ENCODE data around the gene STAMBPL1.

Gene STAMBPL1

GRCh38 chr10:88843171-88843570 is 36.9 kb upstream of the STAMBPL1 start:
- Histone ChIP-seq H3K27me3 (ENCODE audit: low read depth, low read length) (no peaks in the 10 kb centered on the region), H3K36me3 (replicated peaks; ENCODE audit: low read depth, low read length) (no peaks in the 10 kb centered on the region), H3K9ac (ENCODE audit: low read length) (no peak overlapping the region), H3K27ac (ENCODE audit: low read length) (no peak overlapping the region), H3K4me2 (ENCODE audit: low read length) (no peak overlapping the region), H2AFZ (ENCODE audit: low read depth, low read length) (no peak overlapping the region), H3K9me3 (ENCODE audit: insufficient read depth, low read length) (no peaks in the 10 kb centered on the region), H3K4me3 (ENCODE audit: low read length) (no peak overlapping the region), H3K79me2 (ENCODE audit: low read length) (no peaks in the 10 kb centered on the region), H3K4me1 (ENCODE audit: low read length) (peaks cover 14% of the 10 kb centered on the region), H4K20me1 (ENCODE audit: insufficient read depth, low read length) (no peaks in the 10 kb centered on the region)
- TF ChIP-seq EZH2phosphoT487 (IDR thresholded peaks at IDR 0.05; ENCODE audit: low read depth), result no peak
- no peak for TF ChIP-seq CTCF (IDR thresholded peaks at IDR 0.05; ENCODE audit: low read depth, low read length)

GRCh38 chr10:88848499-88848898 is 31.5 kb upstream of the STAMBPL1 start:
- H3K4me1 ChIP-seq (ENCODE audit: low read length), result peaks cover 7% of the 10 kb centered on the region
- H3K36me3 ChIP-seq (replicated peaks; ENCODE audit: low read depth, low read length), result no peaks in the 10 kb centered on the region
- peak overlapping the region; percentile 27 for H3K4me2 ChIP-seq (ENCODE audit: low read length)
- no peaks in the 10 kb centered on the region for H3K27me3 ChIP-seq (ENCODE audit: low read depth, low read length)
- H3K79me2 ChIP-seq (ENCODE audit: low read length), result no peaks in the 10 kb centered on the region
- no peak overlapping the region for H3K27ac ChIP-seq (ENCODE audit: low read length)
- no peak overlapping the region for H3K9ac ChIP-seq (ENCODE audit: low read length)
- no peaks in the 10 kb centered on the region for H4K20me1 ChIP-seq (ENCODE audit: insufficient read depth, low read length)
- no peaks in the 10 kb centered on the region for H3K9me3 ChIP-seq (ENCODE audit: insufficient read depth, low read length)
- H3K4me3 ChIP-seq (ENCODE audit: low read length), result no peak overlapping the region
- no peak overlapping the region for H2AFZ ChIP-seq (ENCODE audit: low read depth, low read length)
- TF ChIP-seq CTCF (IDR thresholded peaks at IDR 0.05; ENCODE audit: low read depth, low read length), result no peak
- no peak for TF ChIP-seq EZH2phosphoT487 (IDR thresholded peaks at IDR 0.05; ENCODE audit: low read depth)

GRCh38 chr10:88849234-88849633 is 30.8 kb upstream of the STAMBPL1 start:
- Histone ChIP-seq H3K36me3 (replicated peaks; ENCODE audit: low read depth, low read length) (no peaks in the 10 kb centered on the region), H3K4me2 (ENCODE audit: low read length) (no peak overlapping the region), H2AFZ (ENCODE audit: low read depth, low read length) (no peak overlapping the region), H3K9me3 (ENCODE audit: insufficient read depth, low read length) (no peaks in the 10 kb centered on the region), H3K4me3 (ENCODE audit: low read length) (no peak overlapping the region), H3K9ac (ENCODE audit: low read length) (no peak overlapping the region), H3K27ac (ENCODE audit: low read length) (no peak overlapping the region), H3K27me3 (ENCODE audit: low read depth, low read length) (no peaks in the 10 kb centered on the region), H4K20me1 (ENCODE audit: insufficient read depth, low read length) (no peaks in the 10 kb centered on the region), H3K79me2 (ENCODE audit: low read length) (no peaks in the 10 kb centered on the region), H3K4me1 (ENCODE audit: low read length) (peaks cover 7% of the 10 kb centered on the region)
- no peak for TF ChIP-seq CTCF (IDR thresholded peaks at IDR 0.05; ENCODE audit: low read depth, low read length)

- Histone ChIP-seq H4K20me1 (ENCODE audit: insufficient read depth, low read length) (no peaks in the 10 kb centered on the region), H2AFZ (ENCODE audit: low read depth, low read length) (no peak overlapping the region), H3K4me2 (ENCODE audit: low read length) (no peak overlapping the region), H3K27me3 (ENCODE audit: low read depth, low read length) (no peaks in the 10 kb centered on the region), H3K36me3 (replicated peaks; ENCODE audit: low read depth, low read length) (no peaks in the 10 kb centered on the region), H3K9me3 (ENCODE audit: insufficient read depth, low read length) (no peaks in the 10 kb centered on the region), H3K4me1 (ENCODE audit: low read length) (peaks cover 7% of the 10 kb centered on the region), H3K4me3 (ENCODE audit: low read length) (no peak overlapping the region), H3K79me2 (ENCODE audit: low read length) (no peaks in the 10 kb centered on the region), H3K9ac (ENCODE audit: low read length) (no peak overlapping the region), H3K27ac (ENCODE audit: low read length) (no peak overlapping the region)
- TF ChIP-seq CTCF (IDR thresholded peaks at IDR 0.05; ENCODE audit: low read depth, low read length), result no peak
- TF ChIP-seq EZH2phosphoT487 (IDR thresholded peaks at IDR 0.05; ENCODE audit: low read depth), result no peak
These were observed 29.3 kb upstream of the STAMBPL1 start for GRCh38 chr10:88850712-88851111.

All from OCI-LY3 (cell line).